Activated naive CD4-positive, alpha-beta T cell treated with anti-CD3 and anti-CD28 coated beads, Interleukin-2, amount 50 U/mL, for 16 hours (primary cell): ENCODE results near the gene GABRR3.

Source experiments
- DNase-seq: peaks from one replicate; pipeline ENCODE4 v3.0.0-alpha.2; 2020

The GABRR3 gene

GRCh38 chr3:97954228-97954827 is 80.8 kb downstream of the GABRR3 start:
- no peak for DNase-seq

GRCh38 chr3:97952872-97953271 is 82.2 kb downstream of the GABRR3 start:
- no peak for DNase-seq

- no peak for DNase-seq
Measured at GRCh38 chr3:97952280-97952679, 82.8 kb downstream of the GABRR3 start.

GRCh38 chr3:97950360-97950759 is 84.8 kb downstream of the GABRR3 start:
- DNase-seq, result no peak

GRCh38 chr3:97949743-97950142 is 85.4 kb downstream of the GABRR3 start:
- no peak for DNase-seq

- DNase-seq, result no peak
Measured at GRCh38 chr3:97949110-97949485, 86.0 kb downstream of the GABRR3 start.

- DNase-seq, result no peak
Measured at GRCh38 chr3:97948351-97949109, 86.6 kb downstream of the GABRR3 start.

- DNase-seq, result no peak
Measured at GRCh38 chr3:97942801-97943546, 92.1 kb downstream of the GABRR3 start.

- no peak for DNase-seq
Measured at GRCh38 chr3:97940034-97940433, 95.1 kb downstream of the GABRR3 start.

- no peak for DNase-seq
Measured at GRCh38 chr3:97939401-97939800, 95.7 kb downstream of the GABRR3 start.

GRCh38 chr3:97938444-97938843 is 96.7 kb downstream of the GABRR3 start:
- DNase-seq, result no peak

GRCh38 chr3:97937205-97937604 is 97.9 kb downstream of the GABRR3 start:
- no peak for DNase-seq

- DNase-seq, result no peak
Measured at GRCh38 chr3:97935842-97936241, 99.3 kb downstream of the GABRR3 start.
